ENCODE measurements around the gene TFAP2E. TPM values are rescaled to one million over a fixed set of nuclear protein-coding genes. Genes with fewer than 3 reads are reported as not detected.

TFAP2E gene
- total RNA-seq, 1 experiment from 2014 or later, result 0.26 TPM

DNA sequence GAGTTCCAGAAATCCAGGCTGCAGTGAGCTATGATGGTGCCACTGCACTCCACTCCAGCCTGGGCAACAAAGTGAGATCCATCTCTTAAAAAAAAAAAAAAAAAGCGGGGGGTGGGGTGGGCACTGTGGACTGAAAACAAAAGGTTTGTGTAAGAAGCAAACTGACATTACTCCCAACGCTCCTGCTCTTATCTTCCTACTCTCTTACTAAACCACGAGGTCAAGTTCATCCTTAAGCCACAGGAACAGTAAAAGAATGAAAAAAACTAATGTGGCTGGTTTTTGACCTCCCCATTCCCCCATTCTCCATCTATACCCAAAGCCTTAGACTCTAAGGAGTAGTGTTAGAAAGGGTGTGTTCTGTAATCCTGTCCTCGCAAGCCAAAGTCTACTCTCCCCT, 30.8 kb downstream of the TFAP2E start:
- H2AFZ ChIP-seq (ENCODE audit: low read length), result no peak overlapping the region
- H3F3A ChIP-seq (ENCODE audit: low read length, unreplicated experiment), result no peaks in the 10 kb centered on the region
- peaks cover 14% of the 10 kb centered on the region for H4K20me1 ChIP-seq (ENCODE audit: low read length)
- CTCF ChIA-PET, result no interaction called here
- peaks cover 38% of the 10 kb centered on the region for H3K79me2 ChIP-seq (ENCODE audit: low read length)
- peaks cover 80% of the 10 kb centered on the region for H3K36me3 ChIP-seq (ENCODE audit: low read depth, low read length)
- intact Hi-C loops (cut with micrococcal nuclease), result no loop called here
- H3K27me3 ChIP-seq (ENCODE audit: low read length), result no peaks in the 10 kb centered on the region
- ATAC-seq (no peak), DNase-seq (no peak)
- TF ChIP-seq EZH2 (IDR thresholded peaks at IDR 0.05; ENCODE audit: low read length, unreplicated experiment) (no peak), EZH2phosphoT487 (IDR thresholded peaks at IDR 0.05; ENCODE audit: borderline replicate concordance, low read length) (no peak)
- TF ChIP-seq, protein P1, sequence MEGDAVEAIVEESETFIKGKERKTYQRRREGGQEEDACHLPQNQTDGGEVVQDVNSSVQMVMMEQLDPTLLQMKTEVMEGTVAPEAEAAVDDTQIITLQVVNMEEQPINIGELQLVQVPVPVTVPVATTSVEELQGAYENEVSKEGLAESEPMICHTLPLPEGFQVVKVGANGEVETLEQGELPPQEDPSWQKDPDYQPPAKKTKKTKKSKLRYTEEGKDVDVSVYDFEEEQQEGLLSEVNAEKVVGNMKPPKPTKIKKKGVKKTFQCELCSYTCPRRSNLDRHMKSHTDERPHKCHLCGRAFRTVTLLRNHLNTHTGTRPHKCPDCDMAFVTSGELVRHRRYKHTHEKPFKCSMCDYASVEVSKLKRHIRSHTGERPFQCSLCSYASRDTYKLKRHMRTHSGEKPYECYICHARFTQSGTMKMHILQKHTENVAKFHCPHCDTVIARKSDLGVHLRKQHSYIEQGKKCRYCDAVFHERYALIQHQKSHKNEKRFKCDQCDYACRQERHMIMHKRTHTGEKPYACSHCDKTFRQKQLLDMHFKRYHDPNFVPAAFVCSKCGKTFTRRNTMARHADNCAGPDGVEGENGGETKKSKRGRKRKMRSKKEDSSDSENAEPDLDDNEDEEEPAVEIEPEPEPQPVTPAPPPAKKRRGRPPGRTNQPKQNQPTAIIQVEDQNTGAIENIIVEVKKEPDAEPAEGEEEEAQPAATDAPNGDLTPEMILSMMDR (conservative IDR thresholded peaks at IDR 0.05; ENCODE audit: low read depth, low read length), result no peak
- H3K9me3 ChIP-seq (ENCODE audit: low read length), result no peaks in the 10 kb centered on the region
- no peaks in the 10 kb centered on the region for H3K4me1 ChIP-seq (ENCODE audit: insufficient read depth, low read length)
- no peak overlapping the region for H3K27ac ChIP-seq (ENCODE audit: low read length)
- no peak overlapping the region for H3K4me3 ChIP-seq (ENCODE audit: low read length)
- H3K9me2 ChIP-seq (replicated peaks; ENCODE audit: low read length), result no peaks in the 10 kb centered on the region
- POLR2A ChIA-PET (ENCODE audit: unreplicated experiment), result no interaction called here
- BruUV-seq (replicated peaks), result no TSS peak
- H3K9ac ChIP-seq (ENCODE audit: low read length), result no peak overlapping the region
- no peak overlapping the region for H3K4me2 ChIP-seq (ENCODE audit: low read length)

DNA sequence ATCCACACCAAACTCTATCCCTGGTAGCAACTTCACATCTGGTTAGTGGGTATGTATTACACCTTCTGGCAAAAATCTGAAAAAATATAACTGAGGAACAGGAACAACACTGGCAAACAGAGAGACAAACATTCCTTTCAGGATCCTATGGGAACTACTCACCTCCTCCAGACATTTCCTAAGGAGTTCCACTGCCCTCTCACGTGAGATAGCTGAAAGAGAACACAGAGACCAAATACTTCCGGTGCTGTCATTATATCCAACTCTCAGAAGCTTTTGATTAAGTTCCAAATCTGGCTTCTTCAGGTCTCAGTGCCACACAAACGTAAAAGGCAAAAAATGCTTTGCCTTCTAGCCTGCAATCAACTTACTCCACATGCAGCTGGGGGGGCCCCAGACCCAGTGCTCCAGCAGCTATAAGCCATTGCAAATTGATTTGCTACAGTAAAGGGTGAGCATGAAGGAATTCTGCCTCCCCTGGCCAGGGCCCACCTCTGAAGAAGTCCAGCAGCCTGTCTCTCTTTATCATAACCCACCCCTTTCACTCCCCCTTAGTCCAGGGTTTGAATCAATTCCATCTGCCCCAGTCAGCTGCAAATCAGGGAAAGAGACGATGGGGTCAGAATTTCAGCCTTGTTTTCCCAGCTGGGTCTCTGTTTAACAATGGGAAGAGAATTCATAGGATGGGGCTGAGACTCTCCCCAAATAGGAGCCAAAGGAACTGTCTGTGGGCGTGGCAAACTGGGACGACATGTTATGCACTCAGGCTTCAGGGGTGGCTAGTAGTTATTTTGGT, 32.2 kb downstream of the TFAP2E start:
- peaks cover 43% of the 10 kb centered on the region for H3K79me2 ChIP-seq (ENCODE audit: low read length)
- H3K4me1 ChIP-seq (ENCODE audit: insufficient read depth, low read length), result no peaks in the 10 kb centered on the region
- H2AFZ ChIP-seq (ENCODE audit: low read length), result no peak overlapping the region
- no peak overlapping the region for H3K9ac ChIP-seq (ENCODE audit: low read length)
- no TSS peak for BruUV-seq (replicated peaks)
- ChIA-PET CTCF (no interaction called here), POLR2A (ENCODE audit: unreplicated experiment) (no interaction called here)
- H3K9me3 ChIP-seq (ENCODE audit: low read length), result no peaks in the 10 kb centered on the region
- ATAC-seq, result no peak
- intact Hi-C loops (cut with micrococcal nuclease), result no loop called here
- peaks cover 14% of the 10 kb centered on the region for H4K20me1 ChIP-seq (ENCODE audit: low read length)
- H3K4me3 ChIP-seq (ENCODE audit: low read length), result no peak overlapping the region
- TF ChIP-seq, protein P1 (conservative IDR thresholded peaks at IDR 0.05; ENCODE audit: low read depth, low read length), result no peak
- TF ChIP-seq EZH2 (IDR thresholded peaks at IDR 0.05; ENCODE audit: low read length, unreplicated experiment) (no peak), EZH2phosphoT487 (IDR thresholded peaks at IDR 0.05; ENCODE audit: borderline replicate concordance, low read length) (no peak)
- no peaks in the 10 kb centered on the region for H3K27me3 ChIP-seq (ENCODE audit: low read length)
- H3F3A ChIP-seq (ENCODE audit: low read length, unreplicated experiment), result no peaks in the 10 kb centered on the region
- no peak overlapping the region for H3K4me2 ChIP-seq (ENCODE audit: low read length)
- DNase-seq, result no peak
- H3K9me2 ChIP-seq (replicated peaks; ENCODE audit: low read length), result no peaks in the 10 kb centered on the region
- peaks cover 83% of the 10 kb centered on the region for H3K36me3 ChIP-seq (ENCODE audit: low read depth, low read length)
- H3K27ac ChIP-seq (ENCODE audit: low read length), result no peak overlapping the region

DNA sequence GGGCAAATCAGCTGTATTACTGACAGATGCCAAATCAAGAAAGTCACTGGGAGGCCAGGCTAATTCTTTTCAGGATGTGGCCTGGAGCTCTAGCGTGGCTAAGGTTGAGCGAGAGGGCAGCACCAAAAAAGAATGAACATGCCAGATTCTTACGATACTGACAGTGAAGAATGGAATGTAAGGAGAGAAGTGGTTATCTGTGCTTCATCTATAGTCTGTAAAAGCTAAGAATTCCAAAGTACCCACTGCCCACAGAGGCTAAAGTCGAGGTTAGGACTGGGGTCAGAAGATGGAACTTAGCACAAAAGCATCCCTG, 32.7 kb downstream of the TFAP2E start:
- ChIA-PET POLR2A (ENCODE audit: unreplicated experiment) (no interaction called here), CTCF (no interaction called here)
- Histone ChIP-seq H3K27ac (ENCODE audit: low read length) (no peak overlapping the region), H3K9me3 (ENCODE audit: low read length) (no peaks in the 10 kb centered on the region), H3K79me2 (ENCODE audit: low read length) (peaks cover 44% of the 10 kb centered on the region), H3K9me2 (replicated peaks; ENCODE audit: low read length) (no peaks in the 10 kb centered on the region), H3K27me3 (ENCODE audit: low read length) (no peaks in the 10 kb centered on the region), H3K9ac (ENCODE audit: low read length) (no peak overlapping the region), H3F3A (ENCODE audit: low read length, unreplicated experiment) (no peaks in the 10 kb centered on the region), H3K36me3 (ENCODE audit: low read depth, low read length) (peaks cover 78% of the 10 kb centered on the region), H3K4me2 (ENCODE audit: low read length) (no peak overlapping the region), H2AFZ (ENCODE audit: low read length) (no peak overlapping the region), H3K4me3 (ENCODE audit: low read length) (no peak overlapping the region), H3K4me1 (ENCODE audit: insufficient read depth, low read length) (no peaks in the 10 kb centered on the region), H4K20me1 (ENCODE audit: low read length) (peaks cover 14% of the 10 kb centered on the region)
- ATAC-seq (peak; percentile 15; the same call in 1 of the 2 replicates), DNase-seq (peak; percentile 52)
- BruUV-seq (replicated peaks), result no TSS peak
- TF ChIP-seq, protein P1 (conservative IDR thresholded peaks at IDR 0.05; ENCODE audit: low read depth, low read length), result no peak
- TF ChIP-seq EZH2 (IDR thresholded peaks at IDR 0.05; ENCODE audit: low read length, unreplicated experiment), result no peak
- no peak for TF ChIP-seq EZH2phosphoT487 (IDR thresholded peaks at IDR 0.05; ENCODE audit: borderline replicate concordance, low read length)
- intact Hi-C loops (cut with micrococcal nuclease), result no loop called here

Measured in PC-3 (cell line).